Measurements from ENCODE around the gene UBAC1. TPM values are rescaled to one million over a fixed set of nuclear protein-coding genes. Genes with fewer than 3 reads are reported as not detected.

Gene UBAC1
- total and polyA plus RNA-seq, 9 of the 15 experiments (the other 6 are each of a cell fraction or from before 2014, with no cell fraction given): 94.0 to 399 (median 228) TPM

DNA sequence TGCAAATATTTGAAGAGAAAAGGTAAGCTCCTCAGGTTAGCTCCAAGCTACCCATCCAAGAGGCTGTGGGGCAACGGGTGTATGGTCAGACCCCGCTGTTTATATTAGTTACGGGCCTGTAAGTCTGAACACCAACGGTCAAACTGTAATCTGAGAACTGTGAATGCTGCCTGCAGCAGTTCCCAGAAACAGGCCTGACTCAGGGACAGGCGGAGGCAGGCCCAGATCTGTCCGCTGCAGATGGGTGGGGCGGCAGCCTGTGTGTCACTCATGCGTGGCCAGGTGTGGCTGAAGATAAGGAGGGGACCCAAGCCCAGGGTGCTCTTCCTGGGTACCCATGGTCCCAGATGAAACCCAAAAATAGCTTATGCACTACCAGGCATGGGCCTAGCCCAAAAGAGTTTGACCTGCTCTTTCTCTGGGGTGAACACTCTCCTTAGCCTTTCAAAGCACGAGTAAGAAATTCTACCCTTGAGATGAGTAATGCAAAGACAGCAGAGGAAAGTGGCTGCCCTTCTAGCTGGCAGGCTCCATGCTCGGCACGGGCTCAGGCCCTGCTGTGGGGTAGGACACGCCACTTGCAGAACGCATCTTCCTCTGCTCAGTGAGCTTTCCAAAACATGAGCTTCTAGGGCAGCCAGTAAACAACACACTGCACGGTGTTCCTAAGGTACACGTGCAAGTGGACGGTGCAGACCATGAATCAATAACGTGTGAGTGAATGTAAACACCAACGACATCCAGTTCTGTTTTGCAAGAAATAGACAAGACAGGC is 9.1 kb downstream of the UBAC1 start (continued):
- TF ChIP-seq, protein P1, sequence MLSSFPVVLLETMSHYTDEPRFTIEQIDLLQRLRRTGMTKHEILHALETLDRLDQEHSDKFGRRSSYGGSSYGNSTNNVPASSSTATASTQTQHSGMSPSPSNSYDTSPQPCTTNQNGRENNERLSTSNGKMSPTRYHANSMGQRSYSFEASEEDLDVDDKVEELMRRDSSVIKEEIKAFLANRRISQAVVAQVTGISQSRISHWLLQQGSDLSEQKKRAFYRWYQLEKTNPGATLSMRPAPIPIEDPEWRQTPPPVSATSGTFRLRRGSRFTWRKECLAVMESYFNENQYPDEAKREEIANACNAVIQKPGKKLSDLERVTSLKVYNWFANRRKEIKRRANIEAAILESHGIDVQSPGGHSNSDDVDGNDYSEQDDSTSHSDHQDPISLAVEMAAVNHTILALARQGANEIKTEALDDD (IDR thresholded peaks at IDR 0.05): peak; percentile 93
- TF ChIP-seq SMC3 (conservative IDR thresholded peaks at IDR 0.05; ENCODE audit: insufficient read depth, low read depth, low read length) (peak; percentile 25; the same call in 1 of the 2 replicates), RNF2 (IDR thresholded peaks at IDR 0.05) (peak; percentile 98), FOS (IDR thresholded peaks at IDR 0.05; ENCODE audit: extremely low read depth, insufficient read length) (peak; percentile 29), ZNF146 (CRISPR knock-in tag; IDR thresholded peaks at IDR 0.05; ENCODE audit: unreplicated experiment) (no peak), POLR2H (tag; IDR thresholded peaks at IDR 0.05; ENCODE audit: low read depth) (no peak), PCBP2 (IDR thresholded peaks at IDR 0.05; ENCODE audit: low read depth, low read length, poor library complexity, severe bottlenecking) (no peak), ZNF57 (CRISPR knock-in tag; IDR thresholded peaks at IDR 0.05) (peak; percentile 71; the same call in 1 of the 2 replicates), NFATC3 (IDR thresholded peaks at IDR 0.05) (no peak), ZNF561 (CRISPR knock-in tag; conservative IDR thresholded peaks at IDR 0.05) (no peak), ZNF212 (CRISPR knock-in tag; IDR thresholded peaks at IDR 0.05) (peak; percentile 48; the same call in 1 of the 2 replicates), TRIM24 (IDR thresholded peaks at IDR 0.05) (peak; percentile 92 to 95), CBX8 (IDR thresholded peaks at IDR 0.05; ENCODE audit: borderline replicate concordance, extremely low read depth, low read depth, low read length, poor library complexity, severe bottlenecking) (no peak), GTF2E2 (tag; IDR thresholded peaks at IDR 0.05) (no peak; the same call in 1 of the 2 replicates), SAFB (IDR thresholded peaks at IDR 0.05; ENCODE audit: borderline replicate concordance, low read depth, low read length) (no peak), NR4A1 (CRISPR knock-in tag; IDR thresholded peaks at IDR 0.05) (no peak), NR4A1 (tag; IDR thresholded peaks at IDR 0.05) (peak; percentile 73), PTRF (tag; IDR thresholded peaks at IDR 0.05) (no peak), EP400 (IDR thresholded peaks at IDR 0.05) (no peak), GABPA (tag; conservative IDR thresholded peaks at IDR 0.05; ENCODE audit: low read depth) (peak; percentile 17; the same call in 1 of the 2 replicates), MED1 (CRISPR knock-in tag; IDR thresholded peaks at IDR 0.05; ENCODE audit: borderline replicate concordance) (no peak), PRMT5 (CRISPR knock-in tag; IDR thresholded peaks at IDR 0.05) (no peak)
- TF ChIP-seq, protein P2, sequence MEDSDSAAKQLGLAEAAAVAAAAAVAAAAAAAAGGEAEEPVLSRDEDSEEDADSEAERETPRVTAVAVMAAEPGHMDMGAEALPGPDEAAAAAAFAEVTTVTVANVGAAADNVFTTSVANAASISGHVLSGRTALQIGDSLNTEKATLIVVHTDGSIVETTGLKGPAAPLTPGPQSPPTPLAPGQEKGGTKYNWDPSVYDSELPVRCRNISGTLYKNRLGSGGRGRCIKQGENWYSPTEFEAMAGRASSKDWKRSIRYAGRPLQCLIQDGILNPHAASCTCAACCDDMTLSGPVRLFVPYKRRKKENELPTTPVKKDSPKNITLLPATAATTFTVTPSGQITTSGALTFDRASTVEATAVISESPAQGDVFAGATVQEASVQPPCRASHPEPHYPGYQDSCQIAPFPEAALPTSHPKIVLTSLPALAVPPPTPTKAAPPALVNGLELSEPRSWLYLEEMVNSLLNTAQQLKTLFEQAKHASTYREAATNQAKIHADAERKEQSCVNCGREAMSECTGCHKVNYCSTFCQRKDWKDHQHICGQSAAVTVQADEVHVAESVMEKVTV (CRISPR knock-in tag; IDR thresholded peaks at IDR 0.05): peak; percentile 26; the same call in 1 of the 2 replicates
- TF ChIP-seq, protein P3, sequence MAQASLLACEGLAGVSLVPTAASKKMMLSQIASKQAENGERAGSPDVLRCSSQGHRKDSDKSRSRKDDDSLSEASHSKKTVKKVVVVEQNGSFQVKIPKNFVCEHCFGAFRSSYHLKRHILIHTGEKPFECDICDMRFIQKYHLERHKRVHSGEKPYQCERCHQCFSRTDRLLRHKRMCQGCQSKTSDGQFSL (CRISPR knock-in tag; IDR thresholded peaks at IDR 0.05): peak; percentile 31; the same call in 1 of the 2 replicates
- TF ChIP-seq, protein P3 (tag; IDR thresholded peaks at IDR 0.05): no peak
